Measurements from ENCODE around the gene ITPR2.

Gene ITPR2

DNA sequence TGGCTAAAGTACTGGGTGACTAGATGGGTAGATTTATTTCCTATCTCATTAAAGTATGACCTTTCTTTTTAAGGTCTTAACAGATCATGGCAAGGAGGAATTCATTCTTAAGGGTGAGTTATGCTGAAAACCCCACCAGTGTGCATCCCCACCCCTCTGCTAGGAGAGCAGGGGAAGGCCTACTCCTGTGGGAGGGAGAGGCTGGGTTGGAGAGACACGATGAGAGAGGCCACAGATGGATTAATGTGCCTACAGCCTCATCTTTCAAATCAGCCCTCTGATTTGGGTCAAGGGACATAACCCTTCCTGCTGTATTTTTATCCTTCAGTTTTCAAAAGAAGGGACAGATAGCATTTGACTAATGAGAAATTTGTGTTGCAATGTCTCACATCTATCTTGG is 452.1 kb downstream of the ITPR2 start:
- Histone ChIP-seq H3K27me3 (ENCODE audit: insufficient read depth, poor library complexity, severe bottlenecking) (no peaks in the 10 kb centered on the region), H3K27ac (ENCODE audit: poor library complexity, severe bottlenecking) (no peak overlapping the region), H3K9me3 (ENCODE audit: severe bottlenecking) (no peaks in the 10 kb centered on the region), H3K4me1 (ENCODE audit: insufficient read depth, poor library complexity, severe bottlenecking) (no peaks in the 10 kb centered on the region), H3K4me3 (ENCODE audit: severe bottlenecking) (no peak overlapping the region), H3K36me3 (ENCODE audit: low read depth) (no peaks in the 10 kb centered on the region)
- no peak for TF ChIP-seq CTCF (IDR thresholded peaks at IDR 0.05; ENCODE audit: poor library complexity, severe bottlenecking)
- DNase-seq (ENCODE audit: low spot score): no peak
- ATAC-seq (ENCODE audit: low read depth): no peak

- DNase-seq (ENCODE audit: low spot score): no peak
- no peak for TF ChIP-seq CTCF (IDR thresholded peaks at IDR 0.05; ENCODE audit: poor library complexity, severe bottlenecking)
- no peaks in the 10 kb centered on the region for H3K9me3 ChIP-seq (ENCODE audit: severe bottlenecking)
- no peaks in the 10 kb centered on the region for H3K27me3 ChIP-seq (ENCODE audit: insufficient read depth, poor library complexity, severe bottlenecking)
- no peak overlapping the region for H3K27ac ChIP-seq (ENCODE audit: poor library complexity, severe bottlenecking)
- no peaks in the 10 kb centered on the region for H3K36me3 ChIP-seq (ENCODE audit: low read depth)
- ATAC-seq (ENCODE audit: low read depth): no peak
- no peak overlapping the region for H3K4me3 ChIP-seq (ENCODE audit: severe bottlenecking)
- no peaks in the 10 kb centered on the region for H3K4me1 ChIP-seq (ENCODE audit: insufficient read depth, poor library complexity, severe bottlenecking)
Observed at GRCh38 chr12:26379777-26380467, 453.1 kb downstream of the ITPR2 start.

GRCh38 chr12:26378711-26379110 is 454.3 kb downstream of the ITPR2 start:
- H3K27ac ChIP-seq (ENCODE audit: poor library complexity, severe bottlenecking): no peak overlapping the region
- no peaks in the 10 kb centered on the region for H3K9me3 ChIP-seq (ENCODE audit: severe bottlenecking)
- no peak for TF ChIP-seq CTCF (IDR thresholded peaks at IDR 0.05; ENCODE audit: poor library complexity, severe bottlenecking)
- no peak for DNase-seq (ENCODE audit: low spot score)
- H3K4me1 ChIP-seq (ENCODE audit: insufficient read depth, poor library complexity, severe bottlenecking): peaks cover 10% of the 10 kb centered on the region
- no peaks in the 10 kb centered on the region for H3K36me3 ChIP-seq (ENCODE audit: low read depth)
- H3K4me3 ChIP-seq (ENCODE audit: severe bottlenecking): no peak overlapping the region
- no peaks in the 10 kb centered on the region for H3K27me3 ChIP-seq (ENCODE audit: insufficient read depth, poor library complexity, severe bottlenecking)
- no peak for ATAC-seq (ENCODE audit: low read depth)

- ATAC-seq (ENCODE audit: low read depth) (no peak), DNase-seq (ENCODE audit: low spot score) (no peak)
- no peaks in the 10 kb centered on the region for H3K36me3 ChIP-seq (ENCODE audit: low read depth)
Observed at GRCh38 chr12:26374934-26375680, 457.9 kb downstream of the ITPR2 start.

More at GRCh38 chr12:26374934-26375680, 457.9 kb downstream of the ITPR2 start:
- H3K4me3 ChIP-seq (ENCODE audit: severe bottlenecking): no peak overlapping the region
- H3K4me1 ChIP-seq (ENCODE audit: insufficient read depth, poor library complexity, severe bottlenecking): peaks cover 13% of the 10 kb centered on the region
- peak overlapping the region; percentile 28 for H3K27ac ChIP-seq (ENCODE audit: poor library complexity, severe bottlenecking)
- no peaks in the 10 kb centered on the region for H3K9me3 ChIP-seq (ENCODE audit: severe bottlenecking)
- TF ChIP-seq CTCF (IDR thresholded peaks at IDR 0.05; ENCODE audit: poor library complexity, severe bottlenecking): no peak
- H3K27me3 ChIP-seq (ENCODE audit: insufficient read depth, poor library complexity, severe bottlenecking): no peaks in the 10 kb centered on the region
